Stomach smooth muscle (tissue), 2 donors: ENCODE data around the gene DLK2.

Experiments
- H3K27ac ChIP-seq: one replicate; pipeline ENCODE4 v1.7.0; 2013; ENCODE audit warnings: mild to moderate bottlenecking, low read length, inconsistent platforms
- H3K27me3 ChIP-seq, 2 donors: one replicate each; pipeline ENCODE4 v1.7.0; 2013; ENCODE audit warnings: low read length in 2 of 2; ENCODE audit not compliant: insufficient read depth in 2 of 2, control insufficient read depth in 1 of 2
- H3K36me3 ChIP-seq, 2 donors: one replicate each; pipeline ENCODE4 v1.7.0; 2013; ENCODE audit warnings: low read length in 2 of 2; ENCODE audit not compliant: control insufficient read depth in 2 of 2, insufficient read depth in 2 of 2
- H3K4me1 ChIP-seq: one replicate; pipeline ENCODE4 v1.7.0; 2013; ENCODE audit warnings: low read length; ENCODE audit not compliant: control insufficient read depth, insufficient read depth
- H3K4me3 ChIP-seq, 2 donors: one replicate each; pipeline ENCODE4 v1.7.0; 2013; ENCODE audit warnings: low read length in 2 of 2
- H3K9ac ChIP-seq, 2 donors: one replicate each; pipeline ENCODE4 v1.7.0; 2013; ENCODE audit warnings: low read length in 2 of 2, mild to moderate bottlenecking in 1 of 2
- H3K9me3 ChIP-seq, 2 donors: one replicate each; pipeline ENCODE4 v1.7.0; 2013; ENCODE audit warnings: low read length in 2 of 2; ENCODE audit not compliant: control insufficient read depth in 2 of 2
- donor health status: healthy.
- donor health status: Pancreatic carcinoma.

The DLK2 gene

DNA sequence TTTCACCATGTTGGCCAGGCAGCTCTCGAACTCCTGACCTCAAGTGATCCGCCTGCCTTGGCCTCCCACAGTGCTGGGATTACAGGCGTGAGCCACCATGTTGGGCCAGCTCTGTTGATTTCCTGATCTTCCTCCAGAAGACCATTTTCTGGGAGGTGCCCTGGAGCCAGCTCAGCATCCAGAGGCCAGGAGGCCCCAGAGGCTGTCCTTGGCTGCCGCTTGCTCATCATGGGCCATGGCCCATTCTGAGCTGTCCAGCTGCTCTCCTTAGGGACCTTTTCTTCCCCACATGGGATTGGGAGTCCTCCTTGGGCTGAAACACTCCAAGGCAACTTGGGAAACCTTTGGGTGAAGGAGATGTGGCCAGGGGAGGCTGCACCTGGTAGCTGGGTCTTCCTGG lies 39.4 kb upstream of the DLK2 start:
- peaks cover 37% of the 10 kb centered on the region for H3K4me1 ChIP-seq
- no peaks in the 10 kb centered on the region for H3K27me3 ChIP-seq
- no peak overlapping the region for H3K9ac ChIP-seq
- no peak overlapping the region for H3K27ac ChIP-seq
- no peaks in the 10 kb centered on the region for H3K9me3 ChIP-seq
- peaks cover 9 to 26% of the 10 kb centered on the region in 2 donors for H3K36me3 ChIP-seq
- no peak overlapping the region for H3K4me3 ChIP-seq

DNA sequence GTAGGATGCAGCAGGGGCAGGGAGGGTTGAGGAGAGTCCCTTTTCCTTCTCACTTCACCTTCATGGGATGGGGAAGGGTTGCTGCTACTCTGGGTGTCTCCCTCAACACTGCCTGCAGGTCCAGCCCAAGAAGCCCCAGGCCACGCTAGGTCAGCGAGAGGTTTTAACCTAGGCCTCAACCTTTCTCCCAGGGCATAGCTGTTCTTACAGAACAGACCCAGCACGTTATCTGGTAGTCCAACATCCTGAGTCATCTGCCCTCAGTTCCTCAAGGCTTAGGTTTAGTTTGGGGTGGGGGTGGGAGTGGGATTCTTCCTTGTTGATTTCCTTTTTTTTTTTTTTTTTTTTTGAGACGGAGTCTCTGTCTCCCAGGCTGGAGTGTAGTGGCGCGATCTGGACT lies 39.0 kb upstream of the DLK2 start:
- H3K4me1 ChIP-seq: peaks cover 36% of the 10 kb centered on the region
- peaks cover 4 to 24% of the 10 kb centered on the region in 2 donors for H3K36me3 ChIP-seq
- no peak overlapping the region for H3K4me3 ChIP-seq
- H3K9ac ChIP-seq: no peak overlapping the region
- no peaks in the 10 kb centered on the region for H3K27me3 ChIP-seq
- no peaks in the 10 kb centered on the region for H3K9me3 ChIP-seq
- H3K27ac ChIP-seq: no peak overlapping the region

DNA sequence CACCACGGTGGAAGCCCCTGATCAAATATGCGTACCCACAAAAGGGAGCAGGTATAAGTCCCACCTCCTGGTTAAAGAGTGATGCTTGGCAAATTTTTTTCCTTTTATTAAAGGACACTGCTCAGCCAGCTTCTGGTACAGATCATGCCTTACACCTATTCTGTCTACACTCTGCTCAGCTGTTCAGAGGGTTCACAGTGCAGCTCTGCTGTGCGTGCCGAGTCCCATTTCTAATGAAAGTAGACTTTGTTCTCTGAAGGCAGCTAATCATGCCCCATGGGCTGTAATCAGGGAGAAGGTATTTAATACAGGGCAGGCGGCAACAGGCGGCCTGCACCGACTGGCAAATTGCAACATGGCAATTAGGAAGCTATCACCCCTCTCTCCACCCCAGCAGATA lies 38.5 kb upstream of the DLK2 start:
- no peak overlapping the region for H3K4me3 ChIP-seq
- H3K4me1 ChIP-seq: peaks cover 41% of the 10 kb centered on the region
- peaks cover 0 to 22% of the 10 kb centered on the region in 2 donors for H3K36me3 ChIP-seq
- H3K9me3 ChIP-seq: no peaks in the 10 kb centered on the region
- no peak overlapping the region for H3K27ac ChIP-seq
- H3K9ac ChIP-seq: no peak overlapping the region
- no peaks in the 10 kb centered on the region for H3K27me3 ChIP-seq

DNA sequence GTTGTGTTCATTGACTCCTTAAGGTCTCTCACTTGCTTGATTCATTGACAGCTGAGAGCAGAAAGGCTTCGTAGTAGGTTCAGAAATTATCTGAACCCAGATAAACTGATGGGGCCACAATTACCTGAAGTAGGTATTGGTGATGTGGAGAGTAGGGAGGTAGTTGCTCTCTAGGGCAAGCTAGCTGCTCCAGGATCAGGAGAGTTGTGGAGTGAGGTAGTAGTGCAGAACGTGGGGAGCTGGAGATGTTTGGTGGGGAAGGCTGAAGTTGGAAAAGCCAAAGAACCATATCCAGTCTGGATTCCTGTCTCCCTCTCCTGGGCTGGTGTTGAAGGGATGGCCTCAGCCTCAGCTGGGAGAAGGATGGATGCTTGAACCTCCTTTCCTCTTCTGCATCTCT lies 37.9 kb upstream of the DLK2 start:
- H3K36me3 ChIP-seq: peaks cover 0 to 18% of the 10 kb centered on the region in 2 donors
- no peak overlapping the region for H3K4me3 ChIP-seq
- no peaks in the 10 kb centered on the region for H3K27me3 ChIP-seq
- H3K27ac ChIP-seq: no peak overlapping the region
- no peak overlapping the region for H3K9ac ChIP-seq
- no peaks in the 10 kb centered on the region for H3K9me3 ChIP-seq
- H3K4me1 ChIP-seq: peaks cover 44% of the 10 kb centered on the region

DNA sequence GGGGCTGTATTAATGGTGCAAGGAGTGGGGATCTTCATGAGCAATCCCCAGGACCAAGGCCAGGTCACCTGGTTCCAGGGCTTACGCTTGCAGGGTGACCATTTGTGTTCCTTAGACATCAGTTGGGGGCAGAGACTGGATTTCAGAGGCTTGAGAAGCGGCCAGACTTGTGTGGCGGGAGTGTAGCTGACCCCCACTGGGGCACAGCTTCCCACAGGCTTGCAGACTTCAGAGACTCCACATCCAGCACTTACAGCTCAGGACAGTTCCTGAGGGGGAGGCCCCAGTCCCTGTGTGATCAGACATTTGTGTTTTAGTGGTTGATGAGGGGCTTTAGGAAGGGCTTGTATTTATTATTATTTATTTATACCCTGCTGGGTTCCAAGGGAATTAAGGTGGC lies 37.3 kb upstream of the DLK2 start:
- Histone ChIP-seq H3K4me3 (peak overlapping the region in 1 of 2 donors; percentile 44), H3K27ac (no peak overlapping the region), H3K9me3 (no peaks in the 10 kb centered on the region), H3K27me3 (no peaks in the 10 kb centered on the region), H3K9ac (no peak overlapping the region), H3K36me3 (peaks cover 0 to 12% of the 10 kb centered on the region in 2 donors), H3K4me1 (peaks cover 44% of the 10 kb centered on the region)

DNA sequence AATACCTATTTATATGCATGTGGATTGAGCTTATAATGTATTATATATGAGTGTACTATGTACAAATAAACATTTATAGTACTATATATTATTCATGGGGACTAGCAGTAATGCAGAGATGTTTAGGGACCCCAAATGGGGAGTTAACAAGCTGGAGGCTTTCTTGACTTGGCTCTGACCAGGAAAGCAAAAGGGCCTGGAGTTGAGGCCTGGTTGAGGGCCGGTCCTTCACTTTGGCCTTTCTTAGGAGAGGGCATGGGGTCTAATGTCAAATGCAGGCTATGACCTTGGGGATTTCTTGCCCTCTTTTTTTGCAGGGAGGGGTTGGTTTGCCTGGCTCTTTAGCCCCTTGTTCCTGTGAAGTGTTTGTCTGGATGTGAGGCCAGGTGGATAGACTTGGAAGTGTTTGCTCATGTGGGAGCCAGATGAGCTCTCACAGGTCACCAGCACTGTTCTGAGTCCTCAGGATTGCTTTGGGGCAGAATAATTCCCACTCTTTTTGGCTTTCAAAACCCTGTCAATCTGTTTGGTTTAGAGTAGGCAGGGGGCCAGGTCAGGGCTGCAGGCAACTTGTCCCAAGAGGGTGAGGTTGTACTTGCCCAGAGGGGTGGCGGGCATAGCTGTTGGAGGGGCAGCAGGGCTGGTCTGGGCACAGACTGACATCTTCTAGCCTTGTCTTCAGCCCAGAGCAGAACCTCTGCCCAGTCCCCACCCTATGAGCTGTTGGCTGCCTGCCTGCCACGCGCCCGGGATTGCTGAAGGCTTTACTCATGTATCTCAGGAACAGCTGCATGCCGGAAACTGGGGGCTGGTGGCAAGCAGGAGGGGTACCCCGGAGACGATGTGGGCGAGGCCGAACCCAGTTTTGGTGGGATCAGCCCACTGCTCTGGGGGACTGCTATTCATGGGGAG lies 36.7 kb upstream of the DLK2 start:
- Histone ChIP-seq H3K27ac (no peak overlapping the region), H3K4me1 (peaks cover 42% of the 10 kb centered on the region), H3K9ac (peak overlapping the region; percentile 14 to 21), H3K27me3 (no peaks in the 10 kb centered on the region), H3K9me3 (no peaks in the 10 kb centered on the region), H3K4me3 (peak overlapping the region in 1 of 2 donors; percentile 44), H3K36me3 (peaks cover 0 to 7% of the 10 kb centered on the region in 2 donors)

DNA sequence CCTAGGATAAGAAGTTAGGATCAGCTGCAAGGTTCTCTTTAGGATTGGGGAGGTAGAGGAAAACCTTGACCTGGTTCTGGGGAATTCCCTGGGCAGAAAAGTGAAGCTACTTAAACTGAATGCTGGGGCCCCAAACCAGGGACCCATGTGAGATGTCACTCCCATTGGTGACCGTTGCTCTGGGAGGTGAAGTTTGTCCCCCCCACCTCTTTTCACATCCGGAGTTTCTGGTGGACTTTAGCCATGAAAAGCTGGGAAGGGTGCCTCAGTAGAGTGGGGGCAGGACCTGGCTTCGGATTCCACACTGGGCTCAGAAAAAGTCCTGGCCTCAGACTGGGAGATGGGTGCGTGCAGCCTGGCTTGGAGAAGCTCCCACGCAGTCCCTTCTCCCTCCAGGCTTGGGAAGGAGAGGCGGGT lies 35.2 kb upstream of the DLK2 start:
- Histone ChIP-seq H3K9ac (no peak overlapping the region), H3K4me1 (peaks cover 30% of the 10 kb centered on the region), H3K27ac (no peak overlapping the region), H3K9me3 (no peaks in the 10 kb centered on the region), H3K27me3 (no peaks in the 10 kb centered on the region), H3K4me3 (no peak overlapping the region), H3K36me3 (peaks cover 0 to 12% of the 10 kb centered on the region in 2 donors)

DNA sequence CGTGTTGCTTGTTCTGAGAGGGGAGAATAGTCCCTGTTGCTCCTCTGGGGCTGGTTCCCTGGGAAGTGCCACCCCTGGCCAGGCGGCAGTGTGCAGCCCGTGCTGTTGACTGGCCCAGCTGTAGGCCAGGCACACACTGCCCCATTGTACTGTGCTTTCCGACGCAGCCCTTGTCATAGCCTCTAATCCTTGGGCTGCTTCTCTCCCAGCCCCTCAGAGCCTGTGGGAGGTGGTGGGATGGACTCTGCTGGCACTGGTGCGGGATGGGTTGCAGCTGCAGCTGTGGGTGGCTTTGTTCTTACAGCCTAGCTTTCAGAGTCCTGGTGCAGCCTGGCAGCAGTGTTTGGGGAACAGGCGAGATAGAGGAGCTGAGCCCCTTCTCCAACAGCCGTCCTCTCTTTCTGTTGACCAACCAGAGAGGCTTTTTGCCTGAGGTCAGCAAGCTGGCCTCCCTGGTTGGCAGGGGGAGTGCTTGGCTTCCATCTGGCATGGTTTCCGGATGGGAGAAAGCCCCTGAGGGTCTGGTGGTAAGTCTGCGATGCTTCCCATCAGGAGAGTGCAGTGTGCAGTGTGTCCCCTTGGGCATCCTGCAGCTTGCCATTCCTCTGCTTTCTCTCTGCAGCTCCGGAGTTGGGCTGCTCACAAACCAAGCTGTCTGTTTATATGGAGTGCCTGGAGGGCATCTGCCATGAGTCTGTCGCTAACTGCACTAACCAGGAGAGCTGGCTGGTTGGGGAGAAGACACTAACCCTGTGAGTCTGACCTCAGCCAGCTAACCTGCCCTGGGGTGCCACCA lies 34.1 kb upstream of the DLK2 start:
- no peaks in the 10 kb centered on the region for H3K27me3 ChIP-seq
- no peaks in the 10 kb centered on the region for H3K9me3 ChIP-seq
- H3K36me3 ChIP-seq: peaks cover 0 to 10% of the 10 kb centered on the region in 2 donors
- no peak overlapping the region for H3K4me3 ChIP-seq
- no peak overlapping the region for H3K27ac ChIP-seq
- H3K4me1 ChIP-seq: peaks cover 30% of the 10 kb centered on the region
- H3K9ac ChIP-seq: no peak overlapping the region

DNA sequence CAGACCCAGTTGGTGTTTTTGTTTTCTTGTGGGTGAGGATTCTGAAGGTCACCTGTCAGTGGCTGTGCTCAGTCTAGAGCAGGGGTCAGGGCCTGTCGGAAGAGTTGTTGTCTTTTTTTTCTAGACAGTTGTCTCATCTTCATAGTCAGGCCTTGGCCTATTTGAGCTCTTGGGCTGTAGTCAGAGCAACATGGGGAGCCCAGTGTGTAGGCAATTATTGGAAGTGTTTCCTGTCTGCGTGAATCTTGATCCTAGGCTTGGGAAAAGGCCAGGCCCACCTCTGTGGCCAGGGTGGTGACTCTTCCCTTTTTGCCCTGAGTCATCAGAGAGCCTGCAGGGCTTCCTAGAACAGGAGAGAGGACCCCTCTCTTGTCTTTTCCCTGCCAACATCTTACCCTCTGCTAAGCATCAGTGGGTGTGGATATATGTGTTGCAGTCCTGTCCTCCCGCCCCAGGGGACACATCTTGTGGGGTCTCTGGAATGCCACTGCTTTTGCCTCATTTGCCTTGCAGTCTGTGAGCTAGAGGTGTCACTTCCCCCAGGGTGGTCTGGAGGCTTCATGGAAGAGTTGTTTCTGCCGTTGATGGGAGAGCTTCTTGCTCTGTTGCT lies 33.4 kb upstream of the DLK2 start:
- Histone ChIP-seq H3K27ac (no peak overlapping the region), H3K9ac (no peak overlapping the region), H3K4me3 (no peak overlapping the region), H3K4me1 (peaks cover 27% of the 10 kb centered on the region), H3K27me3 (no peaks in the 10 kb centered on the region), H3K9me3 (no peaks in the 10 kb centered on the region), H3K36me3 (peaks cover 0 to 10% of the 10 kb centered on the region in 2 donors)

DNA sequence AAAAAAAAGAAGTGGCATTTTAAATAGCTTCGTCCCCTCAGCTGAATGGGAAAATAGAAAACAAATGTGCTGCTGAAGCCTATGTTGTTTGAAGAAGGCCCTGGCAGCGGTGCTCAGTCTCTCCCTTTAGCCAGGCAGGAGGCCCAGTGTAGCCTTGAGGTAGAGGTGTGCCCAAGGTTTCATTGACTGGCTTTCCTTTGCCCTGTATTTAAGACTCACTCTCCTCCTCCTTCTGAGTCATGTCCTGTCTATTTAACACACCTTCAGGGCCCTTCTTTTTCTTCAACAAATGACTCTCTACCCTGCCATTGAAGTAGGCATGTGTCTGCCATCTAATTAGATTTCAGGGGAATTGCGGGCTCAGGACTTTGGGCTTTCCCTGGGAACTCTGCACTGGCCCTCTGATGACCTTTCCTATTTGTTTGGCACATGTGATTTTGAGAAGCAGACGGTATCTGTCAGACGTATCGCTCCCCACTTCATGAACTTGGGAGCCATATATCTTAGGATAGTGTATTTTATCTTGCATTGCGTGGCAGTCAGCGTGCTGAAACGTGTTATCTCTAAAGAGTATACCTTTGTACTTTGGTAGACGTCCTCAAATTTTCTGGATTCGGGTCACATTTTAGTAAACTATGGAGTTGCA lies 26.4 kb upstream of the DLK2 start:
- H3K4me1 ChIP-seq: peaks cover 15% of the 10 kb centered on the region

More for the DNA sequence above, 26.4 kb upstream of the DLK2 start:
- Histone ChIP-seq H3K9me3 (no peaks in the 10 kb centered on the region), H3K9ac (no peak overlapping the region), H3K27ac (no peak overlapping the region), H3K27me3 (no peaks in the 10 kb centered on the region), H3K36me3 (peaks cover 0 to 2% of the 10 kb centered on the region in 2 donors), H3K4me3 (no peak overlapping the region)
